Measurements from ENCODE around the gene CTDP1.
"Not testable (repeated sequence)": the region's sequence is repeated elsewhere in the genome, so short reads cannot be mapped to it uniquely, and the experiment has no call there.

The CTDP1 gene

DNA sequence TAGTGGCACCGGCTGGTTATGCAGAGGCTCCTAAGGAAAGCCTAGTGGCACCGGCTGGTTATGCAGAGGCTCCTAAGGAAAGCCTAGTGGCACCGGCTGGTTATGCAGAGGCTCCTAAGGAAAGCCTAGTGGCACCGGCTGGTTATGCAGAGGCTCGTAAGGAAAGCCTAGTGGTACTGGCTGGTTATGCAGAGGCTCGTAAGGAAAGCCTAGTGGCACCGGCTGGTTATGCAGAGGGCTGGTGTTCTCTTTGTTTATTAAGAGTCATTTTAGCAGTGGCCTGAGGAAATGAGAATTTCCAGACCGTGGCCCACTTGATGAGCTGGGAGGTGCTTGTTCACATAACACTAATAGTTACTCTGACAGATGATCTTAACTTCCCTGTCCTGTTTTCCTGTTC is 73.3 kb downstream of the CTDP1 start:
- H3K4me2 ChIP-seq (ENCODE audit: low read depth, low read length, poor library complexity, severe bottlenecking); H3K9me2 ChIP-seq (replicated peaks; ENCODE audit: low read depth, low read length); H3K79me2 ChIP-seq (ENCODE audit: insufficient read depth, low read length); H3K4me3 ChIP-seq (ENCODE audit: low read length, poor library complexity, severe bottlenecking); H3F3A ChIP-seq (ENCODE audit: low read depth); H2AFZ ChIP-seq (ENCODE audit: low read length); H3K27me3 ChIP-seq (ENCODE audit: insufficient read depth, low read length, poor library complexity, severe bottlenecking); H4K20me1 ChIP-seq (ENCODE audit: insufficient read depth, low read length, poor library complexity, severe bottlenecking); H3K4me1 ChIP-seq (ENCODE audit: insufficient read depth, low read length, poor library complexity, severe bottlenecking); H3K9me3 ChIP-seq (ENCODE audit: insufficient read depth, low read depth, low read length); H3K9ac ChIP-seq (ENCODE audit: low read depth, low read length, poor library complexity, severe bottlenecking): not testable (repeated sequence)
- peaks cover 27% of the 10 kb centered on the region; the same call in 1 of the 2 replicates for H3K36me3 ChIP-seq (ENCODE audit: insufficient read depth, low read length)

DNA sequence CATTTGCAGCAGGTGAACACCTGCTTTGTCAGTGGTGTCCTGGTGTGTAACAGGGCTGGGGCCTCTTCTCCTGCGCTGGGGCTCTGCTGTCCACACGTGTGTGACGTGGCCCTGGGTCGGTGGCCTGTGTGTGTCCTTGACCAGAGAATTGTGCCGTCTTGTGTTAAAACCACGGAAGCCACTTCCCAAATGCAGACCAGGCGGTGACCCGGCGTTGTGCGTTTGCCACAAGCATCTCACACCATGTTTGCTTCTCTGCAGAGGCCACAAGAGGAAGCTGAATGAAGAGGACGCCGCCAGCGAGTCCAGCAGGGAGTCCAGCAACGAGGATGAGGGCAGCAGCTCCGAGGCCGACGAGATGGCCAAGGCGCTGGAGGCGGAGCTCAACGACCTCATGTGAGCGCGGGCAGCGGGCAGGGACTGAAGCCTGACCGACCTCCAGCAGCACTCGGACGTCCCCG is 73.8 kb downstream of the CTDP1 start:
- no peak overlapping the region for H3K4me2 ChIP-seq (ENCODE audit: low read depth, low read length, poor library complexity, severe bottlenecking)
- H3K9ac ChIP-seq (ENCODE audit: low read depth, low read length, poor library complexity, severe bottlenecking): no peak overlapping the region
- H3K9me2 ChIP-seq (replicated peaks; ENCODE audit: low read depth, low read length): no peaks in the 10 kb centered on the region
- H3K36me3 ChIP-seq (ENCODE audit: insufficient read depth, low read length): peaks cover 27% of the 10 kb centered on the region; the same call in 1 of the 2 replicates
- H3K9me3 ChIP-seq (ENCODE audit: insufficient read depth, low read depth, low read length): no peaks in the 10 kb centered on the region
- TF ChIP-seq EZH2phosphoT487 (IDR thresholded peaks at IDR 0.05; ENCODE audit: borderline replicate concordance): no peak
- TF ChIP-seq, protein P1, sequence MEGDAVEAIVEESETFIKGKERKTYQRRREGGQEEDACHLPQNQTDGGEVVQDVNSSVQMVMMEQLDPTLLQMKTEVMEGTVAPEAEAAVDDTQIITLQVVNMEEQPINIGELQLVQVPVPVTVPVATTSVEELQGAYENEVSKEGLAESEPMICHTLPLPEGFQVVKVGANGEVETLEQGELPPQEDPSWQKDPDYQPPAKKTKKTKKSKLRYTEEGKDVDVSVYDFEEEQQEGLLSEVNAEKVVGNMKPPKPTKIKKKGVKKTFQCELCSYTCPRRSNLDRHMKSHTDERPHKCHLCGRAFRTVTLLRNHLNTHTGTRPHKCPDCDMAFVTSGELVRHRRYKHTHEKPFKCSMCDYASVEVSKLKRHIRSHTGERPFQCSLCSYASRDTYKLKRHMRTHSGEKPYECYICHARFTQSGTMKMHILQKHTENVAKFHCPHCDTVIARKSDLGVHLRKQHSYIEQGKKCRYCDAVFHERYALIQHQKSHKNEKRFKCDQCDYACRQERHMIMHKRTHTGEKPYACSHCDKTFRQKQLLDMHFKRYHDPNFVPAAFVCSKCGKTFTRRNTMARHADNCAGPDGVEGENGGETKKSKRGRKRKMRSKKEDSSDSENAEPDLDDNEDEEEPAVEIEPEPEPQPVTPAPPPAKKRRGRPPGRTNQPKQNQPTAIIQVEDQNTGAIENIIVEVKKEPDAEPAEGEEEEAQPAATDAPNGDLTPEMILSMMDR (conservative IDR thresholded peaks at IDR 0.05; ENCODE audit: low read length): no peak
- no peaks in the 10 kb centered on the region for H3K79me2 ChIP-seq (ENCODE audit: insufficient read depth, low read length)
- no peaks in the 10 kb centered on the region for H3K4me1 ChIP-seq (ENCODE audit: insufficient read depth, low read length, poor library complexity, severe bottlenecking)
- H2AFZ ChIP-seq (ENCODE audit: low read length): no peak overlapping the region
- H4K20me1 ChIP-seq (ENCODE audit: insufficient read depth, low read length, poor library complexity, severe bottlenecking): no peaks in the 10 kb centered on the region
- H3F3A ChIP-seq (ENCODE audit: low read depth): no peaks in the 10 kb centered on the region
- H3K27me3 ChIP-seq (ENCODE audit: insufficient read depth, low read length, poor library complexity, severe bottlenecking): no peaks in the 10 kb centered on the region
- no peak overlapping the region for H3K4me3 ChIP-seq (ENCODE audit: low read length, poor library complexity, severe bottlenecking)

DNA sequence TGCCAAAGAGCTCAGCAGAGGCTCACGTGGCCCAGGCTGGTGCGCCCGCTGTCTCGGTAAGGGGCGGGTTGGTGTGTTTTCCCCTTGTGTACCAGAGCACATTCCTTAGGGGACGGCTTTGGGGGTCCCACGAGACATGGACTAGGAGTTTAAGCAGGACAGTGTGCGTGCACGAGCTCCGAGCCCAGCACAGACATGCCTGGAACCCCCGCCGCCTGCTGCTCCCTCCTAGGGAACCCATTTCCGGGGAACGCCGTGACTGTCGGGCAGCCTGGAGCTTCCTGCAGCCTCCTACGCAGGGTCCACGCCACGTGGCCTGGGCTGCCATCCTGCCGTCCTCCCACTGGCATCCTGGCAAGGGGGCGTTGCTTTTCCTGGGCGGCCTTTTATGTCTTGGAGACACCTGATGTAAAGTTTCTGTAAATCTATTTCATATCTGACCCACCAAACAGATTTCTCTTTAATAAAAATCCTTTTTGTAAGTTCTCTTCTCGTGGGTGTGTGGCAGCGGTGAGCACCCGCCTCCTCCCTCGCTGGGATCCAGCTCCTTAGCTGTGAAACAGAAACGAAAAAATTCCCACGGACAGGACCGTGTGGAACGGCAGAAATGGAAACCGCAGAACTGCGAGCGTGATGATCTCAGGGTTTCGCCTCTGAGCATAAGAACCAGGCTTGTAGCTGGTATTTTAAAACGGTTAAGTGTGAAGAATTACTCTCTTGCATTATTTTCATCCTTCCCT is 74.6 kb downstream of the CTDP1 start:
- Histone ChIP-seq H3K4me1 (ENCODE audit: insufficient read depth, low read length, poor library complexity, severe bottlenecking) (no peaks in the 10 kb centered on the region), H3K9ac (ENCODE audit: low read depth, low read length, poor library complexity, severe bottlenecking) (no peak overlapping the region), H3K4me3 (ENCODE audit: low read length, poor library complexity, severe bottlenecking) (no peak overlapping the region), H3F3A (ENCODE audit: low read depth) (no peaks in the 10 kb centered on the region), H3K4me2 (ENCODE audit: low read depth, low read length, poor library complexity, severe bottlenecking) (no peak overlapping the region), H2AFZ (ENCODE audit: low read length) (no peak overlapping the region), H3K9me3 (ENCODE audit: insufficient read depth, low read depth, low read length) (no peaks in the 10 kb centered on the region), H3K79me2 (ENCODE audit: insufficient read depth, low read length) (no peaks in the 10 kb centered on the region), H3K9me2 (replicated peaks; ENCODE audit: low read depth, low read length) (no peaks in the 10 kb centered on the region), H4K20me1 (ENCODE audit: insufficient read depth, low read length, poor library complexity, severe bottlenecking) (no peaks in the 10 kb centered on the region), H3K36me3 (ENCODE audit: insufficient read depth, low read length) (peaks cover 27% of the 10 kb centered on the region; the same call in 1 of the 2 replicates), H3K27me3 (ENCODE audit: insufficient read depth, low read length, poor library complexity, severe bottlenecking) (no peaks in the 10 kb centered on the region)
- no peak for TF ChIP-seq EZH2phosphoT487 (IDR thresholded peaks at IDR 0.05; ENCODE audit: borderline replicate concordance)
- TF ChIP-seq, protein P1 (conservative IDR thresholded peaks at IDR 0.05; ENCODE audit: low read length): no peak

Measured in Loucy (cell line).